NK-92 (cell line): ENCODE data around the gene ZNF473.
"Not testable (repeated sequence)": the region's sequence is repeated elsewhere in the genome, so short reads cannot be mapped to it uniquely, and the experiment has no call there.

ENCODE experiments used
- DNase-seq: peaks from one replicate; lab custom pipeline; 2025; ENCODE audit not compliant: unreplicated experiment; lab: John Stamatoyannopoulos, UW

ZNF473 gene

GRCh38 chr19:50097884-50098283 lies 72.1 kb downstream of the ZNF473 start:
- not testable (repeated sequence) for DNase-seq

DNA sequence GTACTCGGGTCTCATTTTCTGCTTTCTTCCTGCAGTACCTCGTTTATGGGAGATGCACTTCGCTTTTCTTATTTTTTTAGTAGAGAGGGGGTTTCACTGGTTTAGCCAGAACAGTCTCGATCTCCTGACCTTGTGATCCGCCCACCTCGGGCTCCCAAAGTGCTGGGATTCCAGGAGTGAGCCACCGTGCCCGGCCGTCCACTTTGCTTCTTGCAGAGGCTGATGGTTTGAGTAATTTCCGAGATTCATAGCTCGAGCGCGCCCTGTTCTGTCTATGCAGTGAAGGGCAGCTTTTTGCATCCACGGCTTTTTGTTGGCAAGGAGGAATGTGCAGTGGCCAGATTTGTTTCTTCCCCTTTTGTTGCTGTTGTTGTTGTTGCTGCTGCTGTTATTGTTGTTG lies 73.1 kb downstream of the ZNF473 start:
- not testable (repeated sequence) for DNase-seq

GRCh38 chr19:50099696-50100095 lies 73.9 kb downstream of the ZNF473 start:
- DNase-seq, result not testable (repeated sequence)

DNA sequence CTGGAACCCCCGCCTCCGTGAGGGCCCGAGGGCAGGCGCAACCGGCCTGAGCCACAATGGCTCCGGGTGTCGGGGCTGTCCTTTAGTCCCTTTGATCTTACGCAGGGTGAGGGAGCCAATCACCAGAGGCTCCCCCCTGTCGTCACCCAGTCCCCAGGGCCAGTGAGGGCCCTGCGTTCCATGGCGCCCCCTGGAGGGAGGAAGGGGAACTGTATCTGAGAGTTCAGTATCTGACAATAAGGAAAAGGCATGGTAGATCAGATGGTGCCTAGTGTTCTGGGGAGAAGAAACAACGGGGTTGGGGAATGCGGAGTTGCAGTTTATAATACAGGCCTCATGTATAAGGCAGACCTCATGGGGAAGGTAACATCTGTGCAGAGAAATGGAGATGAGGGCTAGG lies 75.1 kb downstream of the ZNF473 start:
- DNase-seq, result not testable (repeated sequence)
